Measurements from ENCODE around the gene ANKRA2. TPM values are rescaled to one million over a fixed set of nuclear protein-coding genes. Genes with fewer than 3 reads are reported as not detected.
A peak's percentile ranks its signal among the peaks of the same experiment; 100 is the strongest.

Gene ANKRA2
- total and polyA plus RNA-seq, 10 of the 15 experiments (the other 5 are each of a cell fraction or from before 2014, with no cell fraction given): 12.3 to 47.1 (median 21.9) TPM

- TF ChIP-seq SIX5 (IDR thresholded peaks at IDR 0.05; ENCODE audit: low read depth, low read length, severe bottlenecking) (no peak), MLLT1 (IDR thresholded peaks at IDR 0.05) (peak; percentile 64; the same call in 1 of the 2 replicates), RAD21 (IDR thresholded peaks at IDR 0.05; ENCODE audit: insufficient read depth, low read depth, low read length) (no peak), CBX5 (IDR thresholded peaks at IDR 0.05; ENCODE audit: low read depth) (no peak), JUNB (IDR thresholded peaks at IDR 0.05) (no peak), YY1 (IDR thresholded peaks at IDR 0.05; ENCODE audit: low read depth, low read length) (no peak), PRDM15 (CRISPR knock-in tag; IDR thresholded peaks at IDR 0.05) (no peak), IKZF1 (conservative IDR thresholded peaks at IDR 0.05) (peak; percentile 56), SMARCA5 (IDR thresholded peaks at IDR 0.05) (no peak), RBBP5 (conservative IDR thresholded peaks at IDR 0.05) (peak; percentile 79), PAX8 (IDR thresholded peaks at IDR 0.05) (peak; percentile 82; the same call in 1 of the 2 replicates), USF2 (IDR thresholded peaks at IDR 0.05; ENCODE audit: borderline replicate concordance, low read depth, low read length) (peak; percentile 36; the same call in 1 of the 2 replicates), MTA2 (IDR thresholded peaks at IDR 0.05; ENCODE audit: low read depth) (peak; percentile 65; the same call in 1 of the 2 replicates), PML (IDR thresholded peaks at IDR 0.05; ENCODE audit: low read length) (0 out of 2 replicates have a peak, but pooled peaks have one; percentile 54), ZSCAN29 (IDR thresholded peaks at IDR 0.05) (no peak), USF1 (IDR thresholded peaks at IDR 0.05; ENCODE audit: borderline replicate concordance, extremely low read length, insufficient read depth, low read depth, low read length) (peak; percentile 68), MEF2B (IDR thresholded peaks at IDR 0.05; ENCODE audit: partially characterized antibody, poor library complexity, severe bottlenecking) (peak; percentile 20), STAT3 (IDR thresholded peaks at IDR 0.05; ENCODE audit: low read depth, low read length) (no peak), ATF2 (IDR thresholded peaks at IDR 0.05; ENCODE audit: low read length) (no peak; the same call in 1 of the 2 replicates), ATF7 (IDR thresholded peaks at IDR 0.05; ENCODE audit: low read depth) (peak; percentile 88), SP1 (IDR thresholded peaks at IDR 0.05; ENCODE audit: low read depth, low read length) (peak; percentile 27), NBN (IDR thresholded peaks at IDR 0.05) (peak; percentile 96)
These were observed at the start of gene ANKRA2, which contains the start of gene UTP15 (continued) for GRCh38 chr5:73565139-73565968.
